DND-41 (cell line): Measurements from ENCODE around the gene MISP3.

ENCODE experiments used
- ATAC-seq: fragments of 200-7000 bp; cut with Tn5 transposase; 3 replicates; pipeline ENCODE4 v1.9.1; 2021; ENCODE audit warnings: low read depth; ENCODE audit not compliant: insufficient read depth
- DNase-seq: peaks from one replicate; pipeline ENCODE4 v3.0.0-alpha.2; 2020
- H2AFZ ChIP-seq: 2 replicates; pipeline ENCODE4 v1.6.0; 2012; ENCODE audit warnings: low read depth, low read length
- H3K27ac ChIP-seq: 2 replicates; pipeline ENCODE4 v1.5.1; 2012; ENCODE audit warnings: low read length, inconsistent platforms
- H3K27me3 ChIP-seq: fragments of 200-600 bp; sonication (generic); 2 replicates; pipeline ENCODE4 v1.6.0; 2012; ENCODE audit warnings: low read length, mild to moderate bottlenecking, inconsistent platforms; ENCODE audit not compliant: insufficient read depth, poor library complexity
- H3K36me3 ChIP-seq: 2 replicates; pipeline ENCODE4 v1.5.1; 2012; ENCODE audit warnings: low read length, inconsistent platforms; ENCODE audit not compliant: insufficient read depth
- H3K4me1 ChIP-seq: 2 replicates; pipeline ENCODE4 v1.5.1; 2012; ENCODE audit warnings: mild to moderate bottlenecking, low read length; ENCODE audit not compliant: insufficient read depth
- H3K4me2 ChIP-seq: 2 replicates; pipeline ENCODE4 v1.6.0; 2012; ENCODE audit warnings: mild to moderate bottlenecking, moderate library complexity, low read length, inconsistent platforms; ENCODE audit not compliant: insufficient read depth
- H3K4me3 ChIP-seq, 2 experiments: fragments of 200-600 bp in 1 of 2; shearing (Covaris generic) in 1 of 2; 2 replicates each; pipeline ENCODE4 v1.5.1; 2012 to 2016; ENCODE audit warnings: inconsistent platforms in 2 of 2, low read length in 2 of 2, mild to moderate bottlenecking in 2 of 2, low read depth in 1 of 2, moderate library complexity in 1 of 2
- H3K79me2 ChIP-seq: 2 replicates; pipeline ENCODE4 v1.6.0; 2012; ENCODE audit warnings: low read length, inconsistent platforms; ENCODE audit not compliant: insufficient read depth
- H3K9ac ChIP-seq: 2 replicates; pipeline ENCODE4 v1.6.0; 2012; ENCODE audit warnings: low read depth, mild to moderate bottlenecking, inconsistent platforms, low read length, moderate library complexity
- H3K9me3 ChIP-seq: 2 replicates; pipeline ENCODE4 v1.5.1; 2012; ENCODE audit warnings: low read length, moderate library complexity, mild to moderate bottlenecking, inconsistent platforms; ENCODE audit not compliant: insufficient read depth, severe bottlenecking
- H4K20me1 ChIP-seq: 2 replicates; pipeline ENCODE4 v1.6.0; 2012; ENCODE audit warnings: low read length; ENCODE audit not compliant: insufficient read depth
- CTCF ChIP-seq: IDR thresholded peaks from 2 replicates; pipeline ENCODE4 v1.5.1; 2012; ENCODE audit warnings: borderline replicate concordance, low read length, moderate library complexity, mild to moderate bottlenecking; ENCODE audit not compliant: poor library complexity, severe bottlenecking; ENCODE audit errors: extremely low read depth
- EZH2 ChIP-seq: IDR thresholded peaks from 3 replicates; pipeline ENCODE4 v1.6.1; 2012; ENCODE audit warnings: borderline replicate concordance, low read depth, mild to moderate bottlenecking, moderate library complexity, low read length, inconsistent platforms; ENCODE audit not compliant: severe bottlenecking

The MISP3 gene

GRCh38 chr19:14114439-14114838 lies 41.9 kb downstream of the MISP3 start:
- H3K4me2 ChIP-seq, result no peak overlapping the region
- H3K79me2 ChIP-seq, result peaks cover 53% of the 10 kb centered on the region
- peaks cover 32% of the 10 kb centered on the region for H4K20me1 ChIP-seq
- H3K27ac ChIP-seq, result no peak overlapping the region
- ATAC-seq, result no peak
- peaks cover 12% of the 10 kb centered on the region for H3K36me3 ChIP-seq
- H3K4me1 ChIP-seq, result peaks cover 31% of the 10 kb centered on the region
- H3K9me3 ChIP-seq, result no peaks in the 10 kb centered on the region
- no peak for DNase-seq
- H3K27me3 ChIP-seq, result no peaks in the 10 kb centered on the region
- H3K9ac ChIP-seq, result no peak overlapping the region
- no peak overlapping the region for H3K4me3 ChIP-seq
- TF ChIP-seq CTCF (no peak), EZH2 (no peak)
- H2AFZ ChIP-seq, result no peak overlapping the region

GRCh38 chr19:14114854-14115253 lies 42.3 kb downstream of the MISP3 start:
- H3K4me3 ChIP-seq, result no peak overlapping the region
- H4K20me1 ChIP-seq, result peaks cover 32% of the 10 kb centered on the region
- no peak overlapping the region for H3K4me2 ChIP-seq
- DNase-seq (peak; percentile 29), ATAC-seq (no peak)
- peaks cover 35% of the 10 kb centered on the region for H3K4me1 ChIP-seq
- H3K9me3 ChIP-seq, result no peaks in the 10 kb centered on the region
- H3K79me2 ChIP-seq, result peaks cover 53% of the 10 kb centered on the region
- peaks cover 16% of the 10 kb centered on the region for H3K36me3 ChIP-seq
- H3K27me3 ChIP-seq, result no peaks in the 10 kb centered on the region
- H2AFZ ChIP-seq, result no peak overlapping the region
- H3K27ac ChIP-seq, result no peak overlapping the region
- no peak overlapping the region for H3K9ac ChIP-seq
- no peak for TF ChIP-seq EZH2
- TF ChIP-seq CTCF, result peak; percentile 45

GRCh38 chr19:14115756-14116155 lies 43.2 kb downstream of the MISP3 start:
- Histone ChIP-seq H3K79me2 (peaks cover 50% of the 10 kb centered on the region), H3K4me2 (peak overlapping the region; percentile 79), H3K27me3 (no peaks in the 10 kb centered on the region), H3K27ac (no peak overlapping the region), H4K20me1 (peaks cover 31% of the 10 kb centered on the region), H3K9ac (peak overlapping the region; percentile 69), H2AFZ (no peak overlapping the region), H3K9me3 (no peaks in the 10 kb centered on the region), H3K4me1 (peaks cover 42% of the 10 kb centered on the region), H3K4me3 (peak overlapping the region in 1 of 2 experiments; percentile 71; a peak in 1 of 4 replicates), H3K36me3 (peaks cover 24% of the 10 kb centered on the region)
- ATAC-seq, result no peak
- TF ChIP-seq EZH2, result no peak
- TF ChIP-seq CTCF, result no peak
- DNase-seq, result no peak

GRCh38 chr19:14116525-14116917 lies 43.9 kb downstream of the MISP3 start:
- Histone ChIP-seq H4K20me1 (peaks cover 29% of the 10 kb centered on the region), H3K4me1 (peaks cover 42% of the 10 kb centered on the region), H2AFZ (no peak overlapping the region), H3K79me2 (peaks cover 47% of the 10 kb centered on the region), H3K9ac (peak overlapping the region; percentile 69), H3K27ac (peak overlapping the region; percentile 12; the same call in 1 of the 2 replicates), H3K4me3 (peak overlapping the region; percentile 70 to 71; a peak in 3 of 4 replicates), H3K27me3 (no peaks in the 10 kb centered on the region), H3K4me2 (peak overlapping the region; percentile 79), H3K9me3 (no peaks in the 10 kb centered on the region), H3K36me3 (peaks cover 30% of the 10 kb centered on the region)
- TF ChIP-seq CTCF (no peak), EZH2 (no peak)
- ATAC-seq (no peak), DNase-seq (no peak)
